Stimulated activated CD8-positive, alpha-beta memory T cell treated with anti-CD3 and anti-CD28 coated beads, Interleukin-7, amount 100 ng/mL, for 24 hours (primary cell): ENCODE data around the gene ENTPD8.
"Not testable (repeated sequence)": the region's sequence is repeated elsewhere in the genome, so short reads cannot be mapped to it uniquely, and the experiment has no call there.

ENCODE experiments used
- DNase-seq: peaks from one replicate; pipeline ENCODE4 v3.0.0-alpha.2; 2020; ENCODE audit warnings: low read depth

Gene ENTPD8

GRCh38 chr9:137411645-137412380 lies 29.3 kb downstream of the ENTPD8 start:
- peak; percentile 21 for DNase-seq

GRCh38 chr9:137411260-137411644 lies 29.9 kb downstream of the ENTPD8 start:
- DNase-seq: no peak

GRCh38 chr9:137410891-137411249 lies 30.3 kb downstream of the ENTPD8 start:
- no peak for DNase-seq

DNA sequence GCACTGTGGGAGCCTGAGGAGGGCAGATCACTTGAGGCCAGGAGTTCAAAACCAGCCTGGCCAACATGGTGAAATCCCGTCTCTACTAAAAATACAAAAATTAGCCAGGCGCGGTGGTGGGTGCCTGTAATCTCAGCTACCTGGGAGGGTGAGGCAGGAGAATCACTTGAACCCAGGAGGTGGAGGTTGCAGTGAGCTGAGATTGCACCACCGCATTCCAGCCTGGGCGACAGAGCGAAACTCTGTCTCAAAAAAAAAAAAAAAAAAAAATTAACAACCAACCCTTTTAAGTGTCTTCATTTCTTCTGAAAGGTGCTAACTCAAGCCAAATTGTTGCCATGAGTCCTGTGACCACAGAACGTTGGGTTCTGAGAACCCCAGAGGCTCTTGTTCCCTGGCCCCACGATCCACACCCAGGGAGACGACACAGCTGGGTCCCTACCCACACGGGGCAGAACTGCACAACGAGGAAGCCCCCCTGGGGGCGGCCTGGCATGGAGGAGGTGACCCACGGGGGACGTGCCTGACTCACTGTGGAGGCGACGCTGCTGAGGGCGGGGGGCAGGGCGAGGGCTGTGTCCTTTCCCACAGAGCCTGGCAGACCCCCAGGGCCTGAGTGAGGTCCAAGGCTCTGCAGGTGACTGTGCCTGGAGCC lies 30.8 kb downstream of the ENTPD8 start:
- DNase-seq: not testable (repeated sequence)

GRCh38 chr9:137409515-137409914 lies 31.6 kb downstream of the ENTPD8 start:
- no peak for DNase-seq

DNA sequence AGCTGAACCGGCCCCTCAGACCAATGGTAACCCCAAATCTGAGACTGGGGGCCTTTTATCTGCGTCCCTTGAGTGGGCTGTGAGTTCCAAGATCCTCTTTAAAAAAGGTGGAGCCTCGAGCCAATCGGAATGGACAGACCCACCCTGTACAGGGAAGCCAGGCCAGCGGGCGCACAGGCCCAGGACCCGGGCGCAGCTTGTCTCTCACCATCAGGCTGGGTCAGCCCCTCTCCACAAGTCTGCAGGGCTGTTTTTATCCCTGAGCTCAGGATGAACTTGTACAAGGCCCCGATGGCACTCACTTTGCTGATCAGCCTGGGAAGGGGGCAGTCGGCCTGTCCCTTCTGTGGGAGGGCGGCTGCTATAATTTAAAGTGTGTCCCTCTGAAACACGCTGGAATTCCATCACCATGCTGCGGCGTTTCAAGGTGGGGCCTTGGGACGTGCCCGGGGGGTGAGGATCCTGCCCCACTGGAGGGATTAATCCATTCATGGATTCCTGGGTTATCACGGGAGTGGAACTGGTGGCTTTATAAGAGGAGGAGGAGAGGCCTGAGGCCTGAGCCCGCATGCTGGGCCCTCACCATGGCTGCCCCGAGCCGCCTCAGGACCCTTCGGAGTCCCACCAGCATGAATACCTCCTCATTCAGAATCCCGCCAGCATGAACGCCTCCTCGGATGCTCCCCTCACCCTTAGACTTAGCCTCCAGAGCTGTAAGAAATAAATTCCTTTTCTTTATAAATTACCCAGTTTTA lies 32.3 kb downstream of the ENTPD8 start:
- no peak for DNase-seq

DNA sequence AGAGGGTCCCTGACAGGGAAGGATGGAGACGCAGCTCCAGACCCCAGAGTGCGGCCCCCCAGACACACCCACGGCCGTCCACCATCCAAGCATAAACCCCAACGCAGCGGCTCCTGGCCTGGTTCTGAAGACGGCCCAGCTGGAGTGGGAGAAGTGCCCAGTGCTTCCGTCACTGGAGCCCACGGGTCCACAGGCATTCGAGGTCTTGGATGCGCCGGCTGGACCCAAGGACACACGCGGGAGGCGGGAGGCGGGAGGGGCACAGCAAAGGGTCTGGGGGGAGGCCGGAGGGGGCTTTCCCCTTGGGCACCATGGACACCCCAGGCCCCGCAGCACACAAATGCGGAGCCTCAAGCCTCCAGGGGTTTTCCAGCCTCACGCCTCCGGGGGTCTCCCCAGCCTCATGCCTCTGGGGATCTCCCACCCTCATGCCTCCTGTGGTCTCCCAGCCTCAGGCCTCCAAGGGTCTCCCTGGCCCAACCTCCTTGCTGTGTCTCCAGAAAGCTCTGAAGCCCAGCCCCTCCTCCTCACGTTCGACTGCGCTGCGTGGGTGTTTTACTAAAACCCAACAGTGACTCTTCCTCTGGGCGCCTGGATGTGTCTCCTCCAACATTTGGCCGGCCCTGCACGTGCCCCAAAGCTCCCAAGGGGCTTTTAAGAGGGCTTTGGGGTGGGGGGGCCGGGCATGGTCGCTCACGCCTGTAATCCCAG lies 33.4 kb downstream of the ENTPD8 start:
- no peak for DNase-seq

DNA sequence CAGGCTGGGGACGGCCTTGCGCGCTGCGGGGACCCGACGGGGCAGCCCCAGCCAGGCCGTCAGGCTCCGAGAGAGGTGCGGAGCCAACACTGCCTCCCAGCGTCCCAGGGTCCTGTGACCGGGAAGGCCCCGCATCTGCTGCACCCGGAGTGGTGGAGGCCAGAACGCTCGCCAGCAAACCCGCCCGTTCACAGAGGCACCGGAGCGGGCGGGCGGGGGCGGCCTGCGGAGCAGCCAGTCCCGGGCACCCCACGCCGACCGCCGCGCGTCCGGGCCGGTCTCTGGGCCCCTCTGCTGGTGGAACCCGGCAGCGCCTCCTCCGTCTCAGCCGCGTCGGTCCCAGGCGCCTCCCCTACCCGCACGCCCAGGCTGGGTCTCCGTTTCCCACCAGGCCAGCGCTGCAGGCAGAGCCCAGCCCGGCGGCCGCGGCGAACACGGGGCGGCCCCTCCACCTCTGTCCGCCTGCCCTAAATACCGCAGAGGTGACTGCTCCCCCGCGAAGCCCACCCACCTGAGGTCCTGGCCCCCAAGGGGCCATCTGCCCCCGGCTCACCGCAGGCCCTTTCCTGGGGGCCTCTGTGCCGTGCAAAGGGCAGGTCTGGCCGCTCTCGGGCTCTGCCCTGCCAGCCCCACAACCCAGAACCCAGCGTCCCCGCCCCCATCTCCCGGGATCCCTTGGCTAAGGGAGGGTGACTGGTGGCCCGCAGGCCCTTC lies 34.1 kb downstream of the ENTPD8 start:
- DNase-seq: peak; percentile 21

DNA sequence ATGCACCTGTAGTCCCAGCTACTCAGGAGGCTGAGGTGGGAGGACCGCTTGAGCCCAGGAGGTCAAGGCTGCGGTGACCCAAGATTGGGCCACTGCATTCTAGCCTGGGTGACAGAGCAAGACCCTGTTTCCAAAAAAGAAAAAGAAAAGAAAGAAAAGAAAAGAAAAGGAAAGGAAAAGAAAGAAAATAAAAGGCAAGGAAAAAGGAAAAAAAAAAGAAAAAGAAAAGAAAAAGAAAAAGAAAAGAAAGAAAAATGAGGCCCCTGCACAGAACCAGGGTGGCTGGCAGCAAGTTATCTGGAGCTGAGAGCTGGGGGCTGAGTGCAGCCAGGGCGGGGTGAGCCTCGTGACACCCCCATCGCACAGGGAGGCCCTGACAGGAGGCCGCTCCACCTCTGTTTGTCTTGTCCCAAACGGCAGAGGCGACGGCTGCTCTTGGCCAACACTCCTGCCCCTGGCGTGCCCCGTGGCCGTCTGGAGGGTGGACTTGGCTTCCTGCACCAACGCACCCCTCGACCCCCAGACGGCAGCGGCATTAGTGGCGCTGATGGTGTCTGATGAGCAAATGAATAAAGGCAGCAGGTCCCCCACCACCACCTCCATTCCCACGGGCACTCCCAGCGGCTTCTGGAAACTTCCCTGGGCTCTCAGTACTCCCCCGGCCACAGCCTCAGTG lies 34.9 kb downstream of the ENTPD8 start:
- no peak for DNase-seq

- DNase-seq: no peak
Measured at GRCh38 chr9:137405677-137406081, 35.5 kb downstream of the ENTPD8 start.

GRCh38 chr9:137404961-137405567 lies 36.1 kb downstream of the ENTPD8 start:
- no peak for DNase-seq

DNA sequence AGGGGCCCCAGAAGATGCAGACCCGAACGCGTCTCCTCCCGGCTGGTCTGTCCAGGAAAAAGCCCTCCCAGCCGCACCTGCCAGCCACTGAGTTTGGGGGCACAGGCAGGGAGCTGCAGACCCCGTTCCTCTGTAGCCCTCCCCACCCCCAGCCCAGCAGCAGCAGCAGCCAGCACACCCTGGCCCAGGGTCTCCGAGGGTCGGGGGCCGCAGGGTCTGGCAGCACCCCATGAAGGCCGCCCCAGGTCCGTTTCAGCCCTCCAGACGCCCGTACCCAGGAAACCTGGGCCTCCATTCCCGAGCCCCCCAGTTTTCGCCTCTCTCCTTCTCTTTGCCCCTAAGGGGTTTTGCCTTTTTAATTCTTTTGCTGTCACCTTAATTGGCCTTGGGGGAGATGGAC lies 37.9 kb downstream of the ENTPD8 start:
- DNase-seq: no peak

GRCh38 chr9:137402746-137403145 lies 38.4 kb downstream of the ENTPD8 start:
- DNase-seq: no peak

DNA sequence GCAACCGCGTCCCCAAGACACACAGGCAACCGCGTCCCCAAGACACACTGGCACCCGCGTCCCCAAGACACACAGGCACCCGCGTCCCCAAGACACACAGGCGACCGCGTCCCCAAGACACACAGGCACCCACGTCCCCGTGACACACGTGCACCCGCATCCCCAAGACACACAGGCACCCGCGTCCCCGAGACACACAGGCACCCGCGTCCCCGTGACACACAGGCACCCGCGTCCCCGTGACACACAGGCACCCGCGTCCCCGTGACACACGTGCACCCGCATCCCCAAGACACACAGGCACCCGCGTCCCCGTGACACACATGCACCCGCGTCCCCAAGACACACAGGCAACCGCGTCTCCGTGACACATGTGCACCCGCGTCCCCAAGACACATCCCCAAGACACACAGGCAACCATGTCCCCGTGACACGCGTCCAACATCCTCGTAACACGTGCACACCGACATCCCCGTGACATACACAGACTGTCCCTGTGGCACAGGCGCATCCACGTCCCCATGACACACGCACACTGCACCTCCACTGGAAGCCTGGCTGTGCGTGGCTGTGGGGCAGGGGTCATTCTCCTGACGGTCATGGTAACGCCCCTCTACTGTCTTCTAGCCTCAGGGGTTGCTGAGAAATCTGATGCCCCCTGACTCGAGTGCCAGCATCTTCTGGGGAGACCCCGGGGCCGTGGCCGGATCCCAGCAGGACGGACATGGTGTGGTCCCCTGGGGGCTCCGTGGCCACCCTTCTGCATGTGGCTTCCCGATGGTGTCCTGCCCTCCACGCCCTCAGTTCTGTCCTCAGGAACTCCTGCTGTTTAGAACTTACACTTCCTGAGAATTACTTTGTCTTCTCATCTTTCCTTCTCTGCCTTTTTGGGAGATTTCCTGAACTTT lies 42.3 kb downstream of the ENTPD8 start:
- no peak for DNase-seq

- DNase-seq: no peak
Measured at GRCh38 chr9:137397675-137398423, 43.3 kb downstream of the ENTPD8 start.

GRCh38 chr9:137396634-137397367 lies 44.4 kb downstream of the ENTPD8 start:
- DNase-seq: no peak

DNA sequence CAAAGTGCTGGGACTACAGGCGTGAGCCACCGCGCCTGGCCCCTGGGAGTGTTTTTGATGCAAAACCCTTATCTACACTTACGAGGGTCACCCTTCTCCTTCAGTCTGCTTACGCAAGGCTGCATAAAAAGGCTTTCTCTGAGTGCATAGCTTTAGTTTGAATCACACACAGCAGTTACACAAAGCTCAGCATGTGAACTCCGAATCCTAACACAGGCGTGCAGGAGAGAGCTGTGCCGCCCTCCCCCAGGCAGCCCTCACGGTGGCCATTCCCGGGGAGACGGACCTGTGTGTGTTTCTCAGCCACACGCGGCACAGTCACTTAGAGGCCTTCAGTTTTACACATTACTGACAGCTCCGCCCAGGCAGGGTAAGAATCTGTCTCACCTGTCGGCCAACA lies 44.9 kb downstream of the ENTPD8 start:
- no peak for DNase-seq

DNA sequence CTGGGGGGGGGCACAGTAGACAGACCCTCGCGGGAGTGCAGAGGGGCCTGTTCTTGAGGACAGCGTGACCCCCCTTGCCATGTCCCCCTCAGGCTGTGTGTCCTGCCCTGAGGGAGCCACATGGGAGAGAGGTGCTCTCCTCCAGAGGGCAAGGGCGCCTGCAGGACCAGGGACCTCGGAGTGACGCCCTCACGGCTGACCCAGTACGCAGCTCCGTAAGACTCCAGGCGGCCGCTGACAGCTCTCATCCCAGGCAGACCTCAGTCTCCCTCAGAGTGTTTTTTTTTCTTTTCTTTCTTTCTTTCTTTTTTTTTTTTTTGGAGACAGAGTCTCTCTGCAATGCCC lies 45.5 kb downstream of the ENTPD8 start:
- no peak for DNase-seq
